ENCODE results near the gene EMB. TPM values are rescaled to one million over a fixed set of nuclear protein-coding genes. Genes with fewer than 3 reads are reported as not detected.

Gene EMB
- total RNA-seq, 1 donor from 2014 or later = 6.4 TPM

GRCh38 chr5:50359187-50359586, 81.9 kb downstream of the EMB start:
- Histone ChIP-seq H3K36me3 (no peaks in the 10 kb centered on the region), H3K27ac (no peak overlapping the region), H3K4me3 (no peak overlapping the region), H3K9me3 (no peaks in the 10 kb centered on the region), H3K4me1 (no peaks in the 10 kb centered on the region), H3K27me3 (no peaks in the 10 kb centered on the region)
- no peak for TF ChIP-seq CTCF (IDR thresholded peaks at IDR 0.05)
- intact Hi-C loops (cut with DNase I) = no loop called here
- DNase-seq (ENCODE audit: low spot score in 2 of 2) = no peak

DNA sequence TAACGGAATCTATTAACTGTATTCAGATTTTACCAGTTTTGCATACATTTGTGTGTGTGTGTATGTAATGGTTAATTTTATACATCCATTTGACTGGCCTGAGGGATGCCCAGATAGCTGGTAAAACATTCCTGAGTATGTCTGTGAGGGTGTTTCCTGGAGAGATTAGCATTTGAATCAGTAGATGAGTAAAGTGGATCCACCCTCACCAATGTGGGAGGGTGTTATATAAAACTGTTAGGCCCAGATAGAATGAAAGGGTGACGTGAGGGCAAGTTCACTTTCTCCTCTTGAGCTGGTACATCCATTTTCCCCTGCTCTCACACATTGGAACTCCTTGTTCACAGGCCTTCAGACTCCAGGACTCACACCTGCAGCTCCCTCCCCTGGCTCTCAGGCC, 88.7 kb downstream of the EMB start:
- no peaks in the 10 kb centered on the region for H3K4me1 ChIP-seq
- no peak for TF ChIP-seq CTCF (IDR thresholded peaks at IDR 0.05)
- H3K27ac ChIP-seq = no peak overlapping the region
- H3K36me3 ChIP-seq = no peaks in the 10 kb centered on the region
- H3K27me3 ChIP-seq = no peaks in the 10 kb centered on the region
- intact Hi-C loops (cut with DNase I) = no loop called here
- H3K9me3 ChIP-seq = no peaks in the 10 kb centered on the region
- no peak for DNase-seq (ENCODE audit: low spot score in 2 of 2)
- no peak overlapping the region for H3K4me3 ChIP-seq

Other genes starting within 250 kb of the EMB start
- gene PARP8, start 225.3 kb upstream of the EMB start, total RNA-seq = 5.6 TPM

Measured in ascending aorta (tissue), 2 donors.